Thoracic aorta endothelial cell (primary cell): ENCODE data around the gene CD300C. TPM values are rescaled to one million over a fixed set of nuclear protein-coding genes. Genes with fewer than 3 reads are reported as not detected.

ENCODE experiments used
- total RNA-seq: library from RNA; depleted of rRNA; stranded (reverse); fragments of >200 nt; gene quantifications from 2 replicates; pipeline ENCODE4 v1.2.3, GENCODE V29; 2012

The CD300C gene
- not detected in 2 replicates for total RNA-seq

DNA sequence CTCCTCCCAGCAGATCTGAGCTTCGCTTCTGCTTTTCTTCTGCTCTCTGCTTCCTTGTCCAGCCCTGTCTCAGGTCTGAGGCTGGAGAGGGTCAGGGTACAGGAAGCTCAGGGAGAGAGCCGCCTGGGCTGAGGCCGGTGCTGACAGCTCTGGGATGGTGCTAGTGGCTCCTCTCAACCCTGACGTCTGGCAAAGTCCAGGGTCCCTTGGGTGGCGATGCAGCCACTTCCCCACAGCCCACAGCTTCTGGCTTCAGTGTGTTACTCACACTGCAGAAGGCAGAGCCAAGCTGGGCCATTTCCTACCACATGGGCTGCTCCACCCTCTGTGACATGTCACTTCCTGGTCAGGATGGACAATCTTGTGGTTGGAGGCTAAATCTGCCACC, at the start of gene CD300C:
CD300C (minus strand) TSS at position 273 of the 388 bp plus-strand sequence. CDS start 333 bp downstream, outside the sequence.

DNA sequence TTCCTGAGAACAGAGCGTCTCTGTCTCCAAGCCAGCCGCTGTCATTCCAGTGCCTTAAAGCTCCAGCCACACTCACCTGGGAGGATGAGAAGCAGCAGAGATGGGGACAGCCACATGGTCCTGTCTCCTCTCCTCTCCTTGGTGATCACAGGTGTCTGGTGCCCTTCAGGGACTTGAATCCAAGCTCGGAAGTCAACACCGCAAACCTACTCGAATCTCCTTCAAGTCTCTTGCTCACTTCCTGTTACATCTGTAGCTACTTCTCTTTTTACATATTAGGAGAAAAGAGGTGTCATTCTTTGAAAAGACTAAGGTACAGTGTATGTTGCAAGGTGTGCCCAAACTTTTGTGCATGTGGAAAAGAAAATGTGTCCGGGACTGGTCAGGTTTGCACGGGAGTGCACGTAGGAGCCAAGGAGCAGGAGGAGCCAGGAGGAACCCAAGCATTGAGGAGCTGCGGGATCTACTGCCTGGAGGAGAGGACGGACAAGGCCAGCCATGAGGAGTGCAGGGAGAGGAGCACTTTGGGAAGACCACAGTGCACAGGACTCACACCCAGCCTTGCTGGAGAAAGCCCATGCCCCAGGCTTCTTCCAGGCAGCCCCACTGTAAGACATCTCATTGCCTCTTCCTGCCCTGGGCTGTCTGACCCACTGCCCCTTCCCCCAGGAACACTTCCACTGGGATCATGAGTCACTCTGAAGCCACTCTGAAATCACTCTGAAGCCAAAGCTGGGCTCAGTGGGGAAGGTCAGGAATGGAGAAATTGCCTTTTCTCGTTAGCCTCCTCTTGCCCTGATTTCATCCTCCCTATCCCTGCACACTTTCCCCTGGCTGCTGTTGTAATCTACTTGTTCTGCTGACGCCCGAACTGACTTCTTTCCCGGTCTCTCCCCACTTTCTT, 46.4 kb upstream of the CD300C start, which contains the start of gene CD300LD:
CD300LD (minus strand) TSS at position 197 of the 904 bp plus-strand sequence; CDS start at position 116, 81 bp downstream.

DNA sequence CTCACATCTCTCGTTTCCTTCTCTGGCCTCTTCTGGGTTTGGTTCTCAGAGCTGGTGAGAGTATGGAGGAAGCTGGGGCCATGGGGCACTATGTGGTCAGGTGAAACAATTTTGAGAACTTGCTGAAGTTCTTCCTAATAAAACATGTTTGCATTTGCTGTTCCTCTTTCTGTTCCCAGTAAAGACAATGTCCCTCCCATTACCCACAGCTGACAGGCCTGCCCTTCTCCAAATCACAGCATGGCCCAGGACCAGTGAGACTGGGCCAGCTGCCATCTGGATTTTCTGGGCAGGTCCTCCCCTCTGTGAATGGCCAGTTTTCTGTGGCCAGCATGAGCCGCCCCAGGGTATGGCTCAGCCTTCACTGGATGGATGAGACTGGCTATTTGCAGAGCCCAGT, 21.5 kb upstream of the CD300C start, which contains the start of gene CD300H:
CD300H (minus strand) TSS at position 113 of the 400 bp plus-strand sequence.

DNA sequence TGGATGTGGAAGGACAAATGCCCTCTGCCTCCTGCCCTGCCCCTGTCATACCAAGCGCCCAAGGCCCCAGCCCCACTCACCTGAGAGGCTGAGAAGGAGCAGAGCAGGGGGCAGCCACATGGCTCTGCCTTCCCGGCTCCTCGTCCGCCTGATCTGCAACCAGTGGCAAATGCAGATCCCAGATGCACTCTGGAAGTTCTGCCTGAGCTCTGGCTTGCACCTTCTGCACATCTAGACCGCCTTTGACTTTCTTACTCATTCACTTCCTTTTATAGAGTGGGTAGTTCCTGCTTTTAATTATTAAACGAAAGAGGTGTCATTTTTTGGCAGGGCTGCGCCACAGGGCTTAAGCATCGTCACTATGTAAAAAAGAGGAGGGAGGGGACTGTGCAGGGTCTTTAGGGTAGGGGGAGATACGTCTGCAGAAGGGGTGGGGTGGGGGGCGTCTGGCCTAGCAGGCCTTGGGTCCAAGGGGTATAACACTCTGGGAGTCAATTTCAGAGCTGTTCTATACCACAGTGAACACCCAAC, 14.6 kb downstream of the CD300C start, which contains the start of gene CD300LB:
CD300LB (minus strand) TSS at position 245 of the 531 bp plus-strand sequence; CDS start at position 120, 125 bp downstream.

Other genes starting within 250 kb of the CD300C start
- gene KIF19, start 219.9 kb downstream of the CD300C start, total RNA-seq: 3.6 and 4.3 TPM in 2 replicates
- gene BTBD17, start 184.2 kb downstream of the CD300C start, total RNA-seq: under 0.01 TPM in 1 of 2 replicates, not detected in the other
- not detected in 2 replicates for gene GPR142, start 178.6 kb downstream of the CD300C start, total RNA-seq
- gene GPRC5C, start 114.0 kb downstream of the CD300C start, total RNA-seq: not detected in 2 replicates
- not detected in 2 replicates for gene CD300A, start 79.5 kb downstream of the CD300C start, total RNA-seq
- not detected in 2 replicates for gene CD300LB, start 14.6 kb downstream of the CD300C start, total RNA-seq
- gene CD300H, start 21.4 kb upstream of the CD300C start, total RNA-seq: not detected in 2 replicates
- gene CD300LD, start 46.2 kb upstream of the CD300C start, total RNA-seq: not detected in 2 replicates
- gene CD300E, start 77.6 kb upstream of the CD300C start, total RNA-seq: not detected in 2 replicates
- not detected in 2 replicates for gene CD300LF, start 166.8 kb upstream of the CD300C start, total RNA-seq
- 0.13 and 0.43 TPM in 2 replicates for gene RAB37, start 191.1 kb upstream of the CD300C start, total RNA-seq
- gene NHERF1, start 202.5 kb upstream of the CD300C start, total RNA-seq: 17.8 and 30.4 TPM in 2 replicates
- gene NAT9, start 230.2 kb upstream of the CD300C start, total RNA-seq: 22.9 and 28.6 TPM in 2 replicates